GM21576 (cell line): ENCODE data around the gene ABLIM2.
A peak's percentile ranks its signal among the peaks of the same experiment; 100 is the strongest.

ENCODE experiments used
- ATAC-seq: cut with Tn5 transposase; IDR thresholded peaks from one replicate; pipeline ENCODE4 v1.9.1; 2021; ENCODE audit warnings: mild to moderate bottlenecking, moderate library complexity; ENCODE audit not compliant: unreplicated experiment

The ABLIM2 gene

DNA sequence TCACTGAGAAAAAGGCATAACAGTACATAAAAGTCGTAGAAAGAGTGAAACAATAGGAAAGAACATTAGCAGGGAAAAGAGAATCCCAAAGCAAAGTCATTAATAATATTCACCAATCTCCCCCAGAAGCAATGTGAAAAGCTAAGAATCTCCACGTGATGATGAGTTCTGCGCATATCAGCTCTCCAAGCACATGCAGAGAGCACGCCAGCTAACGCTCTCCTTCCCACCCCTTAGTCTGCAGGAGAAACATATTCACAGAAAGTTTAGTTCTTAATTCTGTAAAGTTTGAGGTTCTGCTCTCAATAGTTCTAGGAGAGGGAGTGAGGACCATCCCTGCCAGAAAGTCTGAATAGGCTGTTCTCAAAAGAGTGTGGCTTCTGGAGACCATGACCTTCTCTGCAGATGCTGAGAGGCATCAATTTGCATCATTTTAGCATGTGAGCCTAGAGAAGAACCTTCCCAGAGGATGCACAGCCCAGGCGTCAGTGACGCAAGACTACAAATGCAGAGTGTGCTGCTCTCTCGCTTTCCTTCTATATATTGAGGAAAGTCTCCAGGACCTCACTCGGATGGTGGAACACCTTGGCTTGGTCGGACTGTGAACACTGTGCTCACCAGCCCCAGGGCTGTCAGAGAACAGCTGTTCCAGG is 167.7 kb downstream of the ABLIM2 start:
- ATAC-seq, result no peak

DNA sequence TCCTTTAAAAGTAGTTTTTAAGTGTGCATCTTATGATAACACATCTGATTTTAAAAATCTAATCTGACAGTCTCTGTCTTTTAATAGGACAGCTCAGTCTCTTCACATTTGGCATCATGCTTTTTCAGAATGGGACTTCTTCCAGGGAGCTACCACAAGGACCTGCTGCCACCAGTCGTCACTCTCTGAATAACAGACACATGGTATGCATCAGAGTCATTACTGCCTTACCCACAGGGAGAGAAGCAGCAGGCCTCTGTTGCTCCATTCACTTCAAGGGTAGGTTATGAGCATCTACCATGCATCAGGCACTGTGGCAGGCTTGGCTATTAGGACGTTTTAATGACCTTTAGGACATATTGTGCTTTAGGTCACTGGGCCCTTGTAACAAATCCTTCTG is 169.0 kb downstream of the ABLIM2 start:
- ATAC-seq, result no peak

DNA sequence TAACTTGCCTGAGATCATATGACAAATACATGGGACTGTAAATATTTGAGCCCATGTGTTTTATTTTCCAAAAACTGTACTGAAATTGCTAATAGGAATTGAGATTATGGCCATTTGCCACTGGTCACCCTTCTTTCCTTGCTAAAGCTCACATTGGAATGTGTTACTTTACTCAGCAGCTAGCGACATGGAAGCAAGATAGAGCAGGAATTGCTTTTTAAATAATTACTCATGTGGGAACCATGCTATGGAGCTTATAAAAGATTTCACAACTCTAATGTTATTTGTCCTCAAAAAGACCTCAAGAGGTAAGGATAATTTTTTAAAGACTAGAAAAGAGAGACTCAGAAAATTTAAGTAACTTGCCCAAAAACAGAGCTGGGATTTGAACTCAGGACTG is 170.2 kb downstream of the ABLIM2 start:
- ATAC-seq, result no peak

DNA sequence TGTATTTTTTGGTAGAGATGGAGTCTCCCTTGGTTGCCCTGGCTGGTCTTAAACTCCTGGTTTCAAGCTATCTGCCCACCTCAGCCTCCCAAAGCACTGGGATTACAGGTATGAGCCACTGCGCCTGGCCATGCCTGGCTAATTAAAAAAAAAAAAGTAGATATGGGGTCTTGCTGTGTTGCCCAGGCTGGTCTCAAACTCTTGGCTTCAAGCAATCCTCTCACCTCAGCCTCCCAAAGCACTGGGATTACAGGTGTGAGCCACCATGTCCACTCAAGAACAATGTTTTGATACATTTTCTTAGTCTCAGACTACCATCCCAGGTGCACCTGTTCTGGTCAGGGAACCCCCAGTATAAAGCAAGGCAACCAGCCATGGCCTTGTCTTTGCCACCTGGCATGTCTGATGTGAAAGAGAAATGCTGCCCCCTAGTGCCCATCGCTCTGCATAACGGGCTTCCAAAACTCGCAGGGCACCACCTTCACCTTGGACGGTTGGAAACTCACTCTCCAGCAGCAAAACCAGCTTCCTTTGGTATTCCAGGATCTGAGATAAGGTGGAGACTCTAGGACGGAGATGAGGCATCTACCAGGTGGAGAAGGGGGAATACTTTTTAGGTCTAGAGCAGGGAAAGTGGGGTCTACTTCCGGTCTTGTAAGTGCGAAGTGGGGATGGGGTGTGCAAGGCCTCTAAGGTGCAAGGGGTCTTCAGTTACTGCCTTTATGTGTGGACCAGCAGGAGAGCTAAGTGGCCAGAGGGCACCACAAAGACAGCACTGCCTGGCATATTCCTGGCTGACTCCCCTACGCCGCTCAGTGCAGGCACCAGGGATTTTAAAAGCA is 171.2 kb downstream of the ABLIM2 start:
- peak; percentile 58 for ATAC-seq

DNA sequence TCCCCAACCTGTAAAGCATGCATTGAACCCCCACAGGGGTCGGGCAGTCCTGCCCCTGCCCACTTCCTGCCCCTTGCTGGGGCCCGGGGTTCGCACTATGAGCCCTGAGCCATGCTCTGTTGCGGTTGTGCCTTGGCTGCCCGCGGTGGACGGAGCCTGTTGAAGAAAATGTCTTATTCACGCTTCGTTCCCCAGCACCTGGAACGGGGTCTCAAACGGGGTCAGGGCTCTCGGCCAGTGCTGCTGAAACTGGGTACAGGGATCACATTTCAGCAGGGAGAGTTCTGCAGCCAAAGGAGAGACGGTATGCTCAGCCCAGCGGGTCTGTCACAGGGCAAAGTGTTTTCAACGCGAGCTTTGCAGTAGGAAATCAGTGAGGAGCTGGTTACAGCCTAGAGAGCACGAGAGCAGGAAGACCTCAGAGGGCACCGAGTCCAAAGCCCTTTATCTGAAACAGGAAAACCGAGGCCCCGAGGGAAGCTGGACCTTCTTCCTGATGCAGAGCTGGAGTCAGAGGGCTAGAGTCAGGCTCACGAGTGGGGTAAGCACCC is 172.6 kb downstream of the ABLIM2 start:
- no peak for ATAC-seq

DNA sequence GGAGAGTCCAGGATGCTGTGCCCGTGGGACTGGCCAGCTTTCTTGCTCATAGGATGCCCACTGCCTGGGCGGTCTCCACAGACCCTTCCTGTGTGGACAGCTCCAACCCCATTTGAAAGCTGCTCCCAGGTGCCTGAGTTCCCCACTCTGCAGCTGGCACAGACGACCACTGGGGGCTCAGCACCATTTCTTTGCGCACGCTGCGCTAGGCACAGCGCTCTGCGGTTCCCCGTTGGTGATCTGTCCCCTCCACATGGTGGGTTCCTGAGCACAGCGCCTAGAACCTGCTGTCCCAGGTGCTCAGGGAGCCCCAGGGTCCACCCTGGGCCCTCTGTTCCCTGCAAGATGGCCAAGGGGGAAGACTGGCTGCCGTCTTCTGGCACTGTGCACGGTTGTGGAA is 173.5 kb downstream of the ABLIM2 start:
- ATAC-seq, result no peak

DNA sequence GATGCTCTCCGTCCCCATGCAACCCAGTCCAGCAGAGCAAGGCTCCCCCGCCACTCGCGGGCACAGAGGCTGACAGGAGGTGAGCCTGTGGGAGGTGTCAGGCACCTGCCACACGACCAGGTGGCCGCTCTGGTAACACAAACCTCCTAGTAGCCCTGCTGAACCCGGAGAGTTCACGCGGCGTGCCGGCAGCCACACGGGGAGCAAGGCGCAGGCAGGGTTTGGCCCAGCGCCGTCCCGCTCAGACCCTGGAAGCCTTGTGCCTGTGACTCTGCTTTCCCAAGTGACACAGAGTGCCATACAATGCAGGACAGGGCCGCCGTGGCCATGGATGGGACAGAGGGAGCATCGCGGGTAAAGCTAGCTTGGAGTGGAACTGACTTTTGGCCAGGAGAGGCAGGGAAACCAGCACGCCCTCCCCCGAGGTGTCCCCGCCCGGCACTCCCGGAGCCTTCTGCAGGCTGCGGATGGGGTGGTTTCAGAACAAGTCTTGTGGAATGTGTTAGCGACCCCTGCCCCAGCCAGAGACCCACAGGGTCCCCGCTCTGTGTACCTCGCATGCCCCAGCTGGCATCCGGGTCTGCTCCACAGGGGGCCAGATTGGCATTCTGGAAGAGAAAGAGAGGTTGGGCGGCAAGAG is 174.2 kb downstream of the ABLIM2 start:
- no peak for ATAC-seq

DNA sequence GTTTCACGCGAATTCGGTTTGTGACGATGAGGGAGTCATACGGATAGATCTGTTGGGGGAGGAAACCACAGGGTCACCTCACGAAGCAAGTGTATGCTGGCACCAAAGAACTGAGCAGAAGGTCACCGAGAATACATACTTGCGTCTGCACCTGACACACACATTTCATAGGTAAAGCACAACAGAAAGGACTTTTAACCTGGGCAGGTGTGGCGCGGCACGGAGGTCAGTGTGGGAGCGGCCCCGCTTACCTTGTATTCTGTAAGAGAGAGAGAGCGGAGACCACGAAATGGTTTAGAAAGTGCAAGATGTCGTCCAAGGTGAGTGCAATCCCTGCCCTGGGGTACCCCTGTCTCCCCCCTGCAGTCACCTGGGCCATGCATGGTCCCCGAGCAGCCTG is 175.3 kb downstream of the ABLIM2 start:
- ATAC-seq, result no peak

DNA sequence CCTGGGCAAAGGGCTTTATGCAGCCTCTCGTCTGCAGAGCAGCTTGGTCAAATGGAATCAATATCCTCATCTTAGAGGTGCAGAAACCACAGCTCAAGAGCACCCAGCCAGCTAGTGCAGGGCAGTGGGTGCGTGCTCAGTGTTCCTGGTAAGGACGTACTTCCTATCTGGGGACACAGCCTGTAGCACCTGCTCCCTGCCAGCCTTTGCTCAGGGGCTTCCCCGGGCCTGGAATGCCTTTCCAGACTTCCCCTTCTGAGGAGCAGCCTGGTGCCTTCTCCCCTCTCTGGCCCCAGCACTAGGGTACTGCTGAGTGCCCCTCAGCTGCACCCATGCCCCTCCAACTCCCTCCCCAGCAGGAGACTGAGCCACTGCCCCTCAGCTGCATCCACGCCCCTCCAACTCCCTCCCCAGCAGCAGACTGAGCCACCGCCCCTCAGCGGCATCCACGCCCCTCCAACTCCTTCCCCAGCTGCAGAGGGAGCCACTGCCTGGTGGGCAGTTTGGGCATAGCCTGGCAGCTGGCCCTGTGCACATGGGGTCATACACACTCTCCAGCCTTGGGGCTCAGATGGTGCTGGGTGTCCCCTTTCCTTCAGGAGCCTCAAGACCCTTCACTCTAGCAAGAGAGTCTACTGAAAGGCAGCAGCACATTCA is 176.7 kb downstream of the ABLIM2 start:
- ATAC-seq, result no peak

DNA sequence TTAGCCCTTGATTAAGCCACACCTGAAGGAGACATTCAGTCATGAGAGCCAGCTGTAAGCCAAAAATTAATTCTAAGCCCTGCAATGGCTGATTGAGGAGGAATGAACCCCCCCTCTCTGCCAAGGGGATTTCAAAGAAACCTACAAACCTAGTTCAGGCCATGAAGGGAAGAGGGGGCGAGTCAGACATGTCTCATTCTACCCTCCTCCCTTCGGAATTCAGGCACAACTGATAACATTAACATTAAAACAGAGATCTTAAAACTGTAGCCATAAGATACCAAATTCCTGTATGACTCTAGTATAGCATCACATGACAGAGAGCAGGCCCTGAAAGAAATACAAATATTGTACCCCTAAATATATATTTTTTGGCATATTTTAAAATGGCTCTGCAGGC is 178.6 kb downstream of the ABLIM2 start:
- ATAC-seq, result no peak

DNA sequence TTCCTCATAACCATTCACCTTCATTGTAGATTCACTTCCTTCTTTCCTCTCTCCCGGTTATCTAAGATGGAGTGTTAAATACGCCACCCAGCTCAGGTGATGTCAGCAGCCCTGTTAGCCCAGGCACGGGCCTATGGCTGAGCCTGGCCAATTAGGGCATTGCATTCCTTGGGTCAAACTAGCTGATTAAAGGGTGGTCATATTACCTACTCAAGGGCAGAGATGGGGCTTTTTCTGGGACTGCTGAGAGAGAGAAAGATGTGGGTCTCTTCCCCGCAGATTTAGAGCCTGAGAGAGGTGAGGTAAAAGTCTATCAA is 179.0 kb downstream of the ABLIM2 start:
- ATAC-seq, result no peak

DNA sequence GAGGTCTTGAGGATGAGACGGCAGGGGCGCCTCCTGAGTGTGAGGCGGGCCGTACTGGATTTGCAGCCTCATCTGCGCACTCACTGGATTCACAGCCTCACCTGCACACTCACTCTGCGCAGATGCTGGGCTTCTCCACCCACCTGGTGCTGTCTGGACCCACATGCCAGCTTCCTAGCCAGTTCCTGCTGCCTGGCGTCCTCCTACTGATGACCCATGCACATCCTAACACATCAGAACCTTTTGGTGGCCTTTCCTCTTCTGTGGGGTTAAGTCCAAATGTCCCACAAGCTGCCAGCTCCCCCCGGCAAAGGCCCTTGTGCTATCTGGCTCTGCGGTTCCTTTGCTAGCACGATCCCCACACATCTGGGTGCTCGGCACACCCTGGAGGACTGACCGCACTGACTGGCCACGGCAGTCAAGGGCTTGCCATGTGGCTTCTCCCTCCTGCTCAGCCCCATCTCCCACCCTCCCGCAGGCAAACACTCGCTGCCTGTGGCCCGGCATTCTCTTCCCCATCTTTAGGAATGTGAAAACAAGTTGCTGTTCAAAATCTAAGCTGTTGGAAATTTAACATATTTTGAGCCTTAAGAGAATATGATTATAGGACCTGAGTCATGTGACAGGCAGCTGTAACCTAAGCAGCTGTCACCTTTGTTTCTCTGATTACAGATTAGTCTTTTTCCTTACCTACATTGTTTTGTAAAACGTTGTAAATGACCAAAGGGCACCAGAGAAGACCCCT is 179.5 kb downstream of the ABLIM2 start:
- ATAC-seq, result no peak

DNA sequence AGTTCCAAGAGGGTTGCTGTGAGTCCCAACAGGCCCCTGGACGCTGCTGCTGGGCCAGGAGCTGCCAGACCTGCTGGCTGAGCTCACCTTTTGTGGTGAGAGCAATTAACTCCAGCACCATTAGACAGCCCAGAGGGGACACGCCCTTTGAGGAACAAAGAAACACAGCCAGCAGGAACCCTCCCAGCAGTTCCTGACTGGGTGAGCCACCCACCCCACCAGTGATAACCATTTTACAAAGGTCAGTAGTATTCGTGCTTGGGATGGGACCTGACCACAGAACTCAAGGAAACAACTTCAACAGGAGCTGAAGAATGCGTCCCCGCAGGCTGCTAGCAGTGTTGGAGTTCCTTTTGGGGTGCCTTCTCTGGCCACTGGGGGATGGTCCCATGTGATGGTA is 180.1 kb downstream of the ABLIM2 start:
- no peak for ATAC-seq

DNA sequence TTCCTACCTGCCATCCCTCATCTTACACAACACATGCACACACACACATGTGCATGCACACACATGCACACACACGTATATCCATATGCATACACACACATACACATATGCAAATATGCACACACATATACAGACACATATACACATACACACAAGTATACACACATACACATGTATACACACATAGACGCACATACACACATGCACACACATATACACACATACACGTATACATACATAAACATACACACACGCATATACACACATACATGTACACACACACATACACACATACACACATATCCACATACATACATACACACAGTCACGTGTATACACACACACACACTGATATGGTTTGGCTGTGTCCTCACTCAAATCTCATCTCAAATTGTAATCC is 182.0 kb downstream of the ABLIM2 start:
- ATAC-seq, result no peak

DNA sequence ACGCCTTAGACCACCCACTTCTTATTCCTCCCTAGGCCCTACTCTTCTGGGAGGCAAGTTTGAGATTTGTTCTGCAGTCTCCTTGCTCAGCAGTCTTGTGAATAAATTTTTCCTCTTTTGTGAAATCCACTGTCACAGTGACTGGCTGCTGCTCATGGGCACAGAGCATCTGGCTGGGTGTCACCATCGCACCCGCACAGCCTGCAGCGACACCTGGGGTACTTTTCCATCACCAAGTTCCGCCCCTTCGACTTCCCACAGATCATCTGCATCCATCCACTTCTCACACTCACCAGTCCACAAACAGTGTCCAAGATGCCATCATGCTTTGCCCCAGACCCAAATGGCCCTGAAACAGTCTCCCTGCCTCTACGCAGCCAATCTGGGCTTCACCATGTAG is 182.6 kb downstream of the ABLIM2 start:
- ATAC-seq, result no peak

DNA sequence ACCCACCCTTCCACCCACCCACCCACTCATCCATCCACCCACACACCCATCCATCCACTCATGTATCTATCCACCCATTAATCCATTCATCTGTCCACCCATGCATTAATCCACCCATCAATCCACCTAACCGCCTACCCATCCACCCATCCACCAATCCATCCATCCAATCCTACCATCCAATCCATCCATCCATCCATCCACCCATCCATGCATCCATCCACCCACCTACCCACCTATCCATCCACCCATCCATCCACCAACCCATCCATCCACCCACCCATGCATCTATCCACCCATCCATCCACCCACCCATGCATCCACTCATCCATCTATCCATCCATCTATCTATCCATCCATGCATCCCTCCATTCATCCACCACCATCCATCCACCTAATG is 184.2 kb downstream of the ABLIM2 start:
- ATAC-seq, result no peak

DNA sequence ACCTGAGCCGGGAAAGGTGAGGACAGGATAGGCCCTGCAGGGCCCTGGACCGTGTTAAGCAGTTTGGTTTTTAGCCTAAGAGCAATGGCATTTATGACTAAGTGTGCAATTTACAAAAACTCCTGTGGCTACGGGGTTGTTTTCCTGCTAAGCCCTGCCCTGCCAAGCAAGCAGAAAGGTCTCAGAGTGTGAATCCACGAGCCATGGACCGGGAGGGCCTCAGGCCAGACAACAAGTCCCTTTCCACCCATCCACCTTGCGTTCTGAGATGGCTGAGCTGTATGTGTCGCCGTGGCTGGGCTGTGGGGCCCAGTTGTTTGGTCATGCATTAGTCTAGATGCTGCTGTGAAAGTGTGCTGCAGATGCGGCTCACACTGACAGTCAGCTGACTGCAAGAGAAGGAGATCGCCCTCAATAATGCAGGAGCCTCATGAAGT is 185.1 kb downstream of the ABLIM2 start:
- ATAC-seq, result no peak

DNA sequence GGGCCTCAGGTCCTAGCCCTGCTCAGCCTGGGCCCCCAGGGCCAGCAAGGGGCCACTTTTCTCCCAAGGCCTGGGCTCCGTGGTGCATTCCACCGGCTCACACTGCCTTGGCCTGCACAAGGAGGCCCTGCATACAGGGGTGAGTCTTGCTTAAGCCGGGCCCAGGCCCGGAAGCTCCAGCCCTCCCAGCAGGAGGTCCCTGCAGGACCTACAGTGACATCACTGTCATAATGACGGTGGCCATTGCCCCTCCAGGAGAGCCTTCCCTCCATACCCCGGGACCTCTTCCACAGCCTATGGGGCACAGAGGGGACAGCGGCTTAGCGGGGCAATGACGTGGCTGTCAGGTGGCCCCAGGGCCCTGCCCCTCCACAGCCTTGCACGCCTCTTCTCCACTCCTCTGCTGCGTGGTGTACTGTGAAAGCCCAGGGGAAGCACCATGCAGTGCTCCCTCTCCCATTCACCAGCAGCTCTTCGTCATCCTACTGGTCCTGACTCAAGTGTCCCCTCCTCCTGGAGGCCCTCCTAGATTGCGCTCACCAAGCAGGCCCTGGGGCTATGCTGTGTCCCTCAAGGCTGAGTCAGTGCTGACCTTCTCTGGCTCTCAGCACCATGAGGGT is 186.6 kb downstream of the ABLIM2 start:
- no peak for ATAC-seq

DNA sequence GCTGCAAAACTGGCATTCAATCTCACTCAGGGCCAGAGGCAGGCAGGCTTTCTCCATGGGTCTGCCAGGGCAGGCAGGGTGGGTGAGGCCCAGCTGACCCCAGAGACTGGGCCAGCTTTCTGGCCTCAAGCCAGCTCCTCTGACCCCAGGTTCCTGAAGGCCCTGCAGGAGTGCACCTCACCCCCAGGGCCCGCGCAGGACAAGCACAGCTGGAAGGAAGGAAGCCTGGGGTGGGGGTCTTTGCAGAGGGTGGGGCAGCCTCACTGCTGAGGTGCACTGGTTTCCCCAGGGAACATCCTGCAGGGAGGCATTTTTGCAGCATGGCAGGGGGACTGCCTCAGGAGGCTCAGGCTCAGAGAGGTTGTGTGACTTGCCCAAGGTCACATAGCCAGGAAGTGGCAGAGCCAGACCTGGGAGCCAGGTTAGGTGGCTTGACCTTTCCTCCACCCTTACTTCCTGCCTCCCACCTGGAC is 187.4 kb downstream of the ABLIM2 start:
- no peak for ATAC-seq

DNA sequence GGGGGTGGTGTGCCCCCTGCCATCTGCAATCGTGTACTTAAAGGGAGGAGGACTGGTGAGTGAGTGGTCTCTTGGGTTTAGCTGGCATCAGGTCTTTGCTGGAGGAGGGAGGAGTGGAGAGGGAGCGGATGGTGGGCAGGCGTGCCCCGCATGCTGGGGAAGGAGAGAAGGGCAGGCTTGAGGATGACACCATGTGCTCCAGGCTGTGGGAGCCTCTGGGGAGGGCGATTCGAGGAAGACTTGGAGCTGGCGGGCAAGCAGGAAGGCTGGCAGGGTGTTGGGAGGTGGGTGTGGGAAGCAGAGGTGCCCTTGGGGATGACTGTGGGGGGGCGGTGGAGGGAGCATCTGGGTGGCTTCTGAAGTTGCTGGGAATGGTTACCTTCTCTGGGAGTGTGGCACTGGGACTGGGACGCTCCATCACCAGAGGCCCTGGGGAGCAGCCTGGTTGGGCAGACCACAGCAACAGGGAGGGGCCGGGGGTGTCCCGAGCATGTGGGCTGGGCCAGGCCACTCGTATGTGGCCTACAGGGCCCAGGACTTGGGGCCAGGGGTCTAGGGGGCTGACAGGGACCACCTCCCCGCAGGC is 188.2 kb downstream of the ABLIM2 start:
- no peak for ATAC-seq
